ENCODE results near the gene LRP1. TPM values are rescaled to one million over a fixed set of nuclear protein-coding genes. Genes with fewer than 3 reads are reported as not detected.

The LRP1 gene
- total RNA-seq, 4 donors from 2014 or later = 128 to 312 (median 207) TPM

DNA sequence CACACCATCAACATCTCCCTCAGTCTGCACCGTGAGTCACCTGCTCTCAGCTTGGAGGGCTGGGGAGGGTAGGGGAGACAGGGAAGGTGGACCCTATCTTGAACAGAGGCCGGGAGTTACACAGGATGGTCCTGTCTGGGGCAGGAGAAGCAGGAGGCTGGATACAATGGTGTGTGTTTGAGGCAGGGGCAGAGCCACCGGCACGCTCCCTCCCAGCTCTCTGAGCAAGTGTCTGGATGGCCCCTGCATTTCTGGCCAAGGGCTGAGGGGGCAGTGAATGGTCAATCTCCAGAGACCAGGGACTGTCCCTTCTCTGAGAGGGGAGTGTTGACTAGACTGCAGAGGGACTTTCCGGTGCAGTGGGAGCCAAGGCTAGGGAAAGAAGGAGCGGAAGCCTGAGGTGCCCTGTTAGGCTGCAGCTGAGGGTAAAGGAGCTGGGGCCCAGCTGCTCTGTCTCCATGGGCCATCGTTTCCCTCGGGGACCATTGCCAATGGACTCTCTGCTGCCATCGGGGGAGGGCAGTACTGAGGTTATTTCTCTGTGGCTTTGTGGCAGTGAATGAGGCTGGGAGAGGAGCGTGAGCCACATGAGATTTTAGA is 17.3 kb downstream of the LRP1 start:
- Histone ChIP-seq H3K4me3 (no peak overlapping the region), H3K36me3 (peaks cover 0 to 59% (median 0%) of the 10 kb centered on the region in 3 donors), H3K4me1 (peaks cover 0 to 56% (median 16%) of the 10 kb centered on the region in 4 donors), H3K27me3 (no peaks in the 10 kb centered on the region), H3K27ac (peak overlapping the region in 3 of 4 donors; percentile 8 to 87 (median 80)), H3K9me3 (no peaks in the 10 kb centered on the region)
- TF ChIP-seq, protein P1, sequence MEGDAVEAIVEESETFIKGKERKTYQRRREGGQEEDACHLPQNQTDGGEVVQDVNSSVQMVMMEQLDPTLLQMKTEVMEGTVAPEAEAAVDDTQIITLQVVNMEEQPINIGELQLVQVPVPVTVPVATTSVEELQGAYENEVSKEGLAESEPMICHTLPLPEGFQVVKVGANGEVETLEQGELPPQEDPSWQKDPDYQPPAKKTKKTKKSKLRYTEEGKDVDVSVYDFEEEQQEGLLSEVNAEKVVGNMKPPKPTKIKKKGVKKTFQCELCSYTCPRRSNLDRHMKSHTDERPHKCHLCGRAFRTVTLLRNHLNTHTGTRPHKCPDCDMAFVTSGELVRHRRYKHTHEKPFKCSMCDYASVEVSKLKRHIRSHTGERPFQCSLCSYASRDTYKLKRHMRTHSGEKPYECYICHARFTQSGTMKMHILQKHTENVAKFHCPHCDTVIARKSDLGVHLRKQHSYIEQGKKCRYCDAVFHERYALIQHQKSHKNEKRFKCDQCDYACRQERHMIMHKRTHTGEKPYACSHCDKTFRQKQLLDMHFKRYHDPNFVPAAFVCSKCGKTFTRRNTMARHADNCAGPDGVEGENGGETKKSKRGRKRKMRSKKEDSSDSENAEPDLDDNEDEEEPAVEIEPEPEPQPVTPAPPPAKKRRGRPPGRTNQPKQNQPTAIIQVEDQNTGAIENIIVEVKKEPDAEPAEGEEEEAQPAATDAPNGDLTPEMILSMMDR (IDR thresholded peaks at IDR 0.05) = no peak
- TF ChIP-seq POLR2A (IDR thresholded peaks at IDR 0.05) = no peak
- DNase-seq = no peak

DNA sequence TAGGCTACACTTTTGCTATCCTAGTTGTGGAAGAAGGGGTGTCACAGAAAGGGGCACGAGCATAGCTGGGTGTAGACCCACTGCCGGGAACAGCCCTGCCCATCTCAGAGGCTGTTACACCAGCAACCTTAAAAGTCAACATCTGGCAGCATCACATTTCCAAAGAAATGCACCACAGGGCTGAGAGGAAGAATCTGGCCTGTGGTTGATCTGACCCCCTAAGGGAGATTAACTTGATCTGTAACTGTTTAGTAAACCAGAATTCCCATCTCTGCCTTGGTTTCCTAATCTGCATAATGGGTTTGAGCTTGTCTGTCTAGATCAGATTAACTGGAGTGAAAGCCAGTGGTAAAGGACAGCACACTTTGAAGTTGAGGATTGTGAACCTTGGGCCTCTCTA is 17.8 kb downstream of the LRP1 start:
- no peak for TF ChIP-seq POLR2A (IDR thresholded peaks at IDR 0.05)
- TF ChIP-seq, protein P1 (IDR thresholded peaks at IDR 0.05) = no peak
- H3K36me3 ChIP-seq = peaks cover 0 to 54% (median 0%) of the 10 kb centered on the region in 3 donors
- H3K4me1 ChIP-seq = peaks cover 0 to 61% (median 16%) of the 10 kb centered on the region in 4 donors
- no peaks in the 10 kb centered on the region for H3K27me3 ChIP-seq
- DNase-seq = no peak
- no peak overlapping the region for H3K4me3 ChIP-seq
- peak overlapping the region in 3 of 4 donors; percentile 8 to 87 (median 80) for H3K27ac ChIP-seq
- H3K9me3 ChIP-seq = no peaks in the 10 kb centered on the region

DNA sequence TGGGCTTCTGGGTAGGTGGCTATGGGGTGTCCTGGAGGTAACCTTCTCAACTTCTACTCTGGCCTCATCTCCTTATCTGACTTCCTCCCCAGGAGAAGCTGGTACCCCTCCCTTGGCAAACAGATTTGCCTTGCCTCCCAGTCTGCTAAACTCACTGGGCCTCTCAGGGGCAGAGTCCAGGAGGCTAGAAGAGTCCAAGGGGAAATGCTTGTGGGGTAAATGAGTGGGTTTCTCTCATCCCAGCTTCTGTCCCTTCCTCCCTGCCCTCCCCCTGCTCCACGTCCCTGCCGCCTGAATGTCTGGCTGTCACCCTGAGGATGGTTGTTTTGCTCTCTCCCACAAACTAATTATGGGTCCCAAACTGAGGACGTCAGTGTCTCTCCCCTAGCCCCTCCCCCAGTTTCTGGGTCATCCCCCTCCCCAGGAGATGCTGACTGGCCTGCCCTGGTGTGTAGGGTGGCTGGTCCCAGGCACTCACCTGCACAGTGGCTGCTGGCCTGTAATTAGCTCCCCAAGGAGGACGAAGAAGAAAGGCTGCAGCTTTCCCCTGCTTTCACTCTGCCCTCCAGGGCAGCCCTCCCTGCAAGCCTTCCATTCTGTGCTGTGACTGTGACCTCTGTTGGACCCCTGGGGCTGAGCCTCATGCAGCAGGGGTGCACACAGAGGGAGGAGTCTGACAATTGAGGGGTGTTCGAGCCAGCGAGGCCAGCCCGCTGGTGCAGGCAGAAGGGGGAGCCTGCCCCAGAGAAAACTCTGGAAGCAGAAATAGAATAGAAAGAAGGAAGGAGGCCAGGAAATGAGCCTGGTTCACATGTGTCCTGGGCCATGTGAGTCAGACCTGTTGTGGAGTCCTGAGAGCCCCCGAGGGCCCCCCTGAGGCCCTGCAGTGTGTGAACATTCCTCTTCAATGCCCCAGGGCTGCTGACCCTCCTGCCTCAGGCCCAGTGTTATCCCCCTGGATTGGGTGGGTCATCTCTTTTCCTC is 19.0 kb downstream of the LRP1 start, which contains the start of gene LRP1-AS:
LRP1-AS (minus strand) TSS at position 659 of the 984 bp plus-strand sequence.
- H3K36me3 ChIP-seq = peaks cover 0 to 44% (median 0%) of the 10 kb centered on the region in 3 donors
- peak within 1 kb of the TSS in 1 of 4 donors; percentile 11 for H3K4me3 ChIP-seq
- no peaks in the 10 kb centered on the region for H3K9me3 ChIP-seq
- DNase-seq = peak in 2 of 3 donors; percentile 69 to 76
- H3K27ac ChIP-seq = peak within 1 kb of the TSS; percentile 48 to 88 (median 64)
- no peaks in the 10 kb centered on the region for H3K27me3 ChIP-seq
- TF ChIP-seq, protein P1 (IDR thresholded peaks at IDR 0.05) = no peak
- no peak for TF ChIP-seq POLR2A (IDR thresholded peaks at IDR 0.05)
- H3K4me1 ChIP-seq = peaks cover 0 to 72% (median 18%) of the 10 kb centered on the region in 4 donors

DNA sequence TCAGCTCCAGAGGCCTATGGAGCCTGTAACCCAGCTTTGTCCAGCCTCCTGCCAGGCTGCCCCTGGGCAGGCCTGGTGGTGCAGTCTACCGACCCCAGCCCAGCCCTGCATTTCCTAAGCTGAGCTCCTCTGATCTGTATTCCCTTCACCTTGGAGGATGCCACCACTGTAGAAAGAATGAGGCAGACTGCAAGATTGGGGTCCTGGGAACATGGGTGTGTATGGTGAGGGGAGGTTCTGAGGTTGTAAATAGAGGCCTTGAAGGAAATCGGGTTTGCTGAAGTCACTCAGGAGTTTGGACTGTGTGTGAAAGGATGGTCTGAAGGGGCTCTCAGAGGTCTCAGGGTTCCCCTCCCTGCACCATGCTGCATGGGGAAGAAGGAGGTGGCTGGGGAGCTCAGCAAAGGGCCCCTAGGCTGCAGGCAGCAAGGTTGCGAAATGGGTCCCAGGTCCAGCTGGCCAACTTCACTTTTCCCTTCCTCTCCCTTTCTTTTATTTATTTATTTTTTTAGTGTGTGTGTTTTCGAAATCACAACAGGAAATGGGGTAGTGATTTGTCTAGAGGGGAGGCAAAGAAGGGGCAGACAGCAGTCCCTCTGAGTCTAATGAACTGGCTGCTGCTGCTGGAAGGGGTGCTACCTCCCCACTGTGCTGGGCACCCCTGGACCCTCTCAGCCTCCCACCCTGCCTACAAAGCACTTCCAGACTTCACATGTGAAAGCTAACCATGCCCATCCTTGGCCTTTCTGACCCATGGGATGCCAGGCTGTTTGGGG is 20.4 kb downstream of the LRP1 start:
- TF ChIP-seq, protein P1 (IDR thresholded peaks at IDR 0.05) = no peak
- TF ChIP-seq POLR2A (IDR thresholded peaks at IDR 0.05) = no peak
- H3K27me3 ChIP-seq = no peaks in the 10 kb centered on the region
- H3K27ac ChIP-seq = peak overlapping the region; percentile 48 to 88 (median 73)
- H3K4me1 ChIP-seq = peaks cover 0 to 82% (median 18%) of the 10 kb centered on the region in 4 donors
- peaks cover 0 to 34% (median 0%) of the 10 kb centered on the region in 3 donors for H3K36me3 ChIP-seq
- H3K9me3 ChIP-seq = no peaks in the 10 kb centered on the region
- DNase-seq = peak in 2 of 3 donors; percentile 66 to 82
- peak overlapping the region in 1 of 4 donors; percentile 27 for H3K4me3 ChIP-seq

All from Peyer's patch (tissue), 4 donors.